HG02870 (cell line): ENCODE data around the gene AQP2.

Experiments
- ATAC-seq: cut with Tn5 transposase; IDR thresholded peaks from one replicate; pipeline ENCODE4 v1.9.1; 2021; ENCODE audit warnings: mild to moderate bottlenecking, moderate library complexity; ENCODE audit not compliant: unreplicated experiment

AQP2 gene

GRCh38 chr12:49967777-49968250 is 17.3 kb downstream of the AQP2 start:
- ATAC-seq: no peak

- ATAC-seq: no peak
Observed at GRCh38 chr12:49968471-49968870, 17.9 kb downstream of the AQP2 start.

GRCh38 chr12:49969027-49969426 is 18.5 kb downstream of the AQP2 start:
- ATAC-seq: no peak

- no peak for ATAC-seq
Observed at GRCh38 chr12:49969651-49970429, 19.3 kb downstream of the AQP2 start.

- ATAC-seq: no peak
Observed at GRCh38 chr12:49970658-49971057, 20.1 kb downstream of the AQP2 start.

- ATAC-seq: no peak
Observed at GRCh38 chr12:49971141-49971540, 20.6 kb downstream of the AQP2 start.

GRCh38 chr12:49972129-49972528 is 21.6 kb downstream of the AQP2 start:
- no peak for ATAC-seq

GRCh38 chr12:49972641-49973360 is 22.3 kb downstream of the AQP2 start, which contains the start of gene AQP6:
TSS of gene AQP6 (plus strand) at chr12:49972947. CDS start at chr12:49973174, 227 bp downstream.
- ATAC-seq: no peak

GRCh38 chr12:49973361-49973830 is 22.9 kb downstream of the AQP2 start:
- no peak for ATAC-seq

GRCh38 chr12:49974231-49974675 is 23.7 kb downstream of the AQP2 start:
- ATAC-seq: no peak

- ATAC-seq: no peak
Observed at GRCh38 chr12:49974677-49975317, 24.3 kb downstream of the AQP2 start.

- no peak for ATAC-seq
Observed at GRCh38 chr12:49975318-49975761, 24.8 kb downstream of the AQP2 start.

GRCh38 chr12:49976557-49976956 is 26.0 kb downstream of the AQP2 start:
- no peak for ATAC-seq

- no peak for ATAC-seq
Observed at GRCh38 chr12:49978125-49978524, 27.6 kb downstream of the AQP2 start.

- no peak for ATAC-seq
Observed at GRCh38 chr12:49979016-49979586, 28.6 kb downstream of the AQP2 start.

GRCh38 chr12:49979791-49980190 is 29.3 kb downstream of the AQP2 start:
- ATAC-seq: no peak

GRCh38 chr12:49980501-49981349 is 30.2 kb downstream of the AQP2 start:
- ATAC-seq: no peak

- ATAC-seq: no peak
Observed at GRCh38 chr12:49982246-49983087, 31.9 kb downstream of the AQP2 start.

GRCh38 chr12:49983892-49984291 is 33.4 kb downstream of the AQP2 start:
- no peak for ATAC-seq
